ENCODE data around the gene DECR2. TPM values are rescaled to one million over a fixed set of nuclear protein-coding genes. Genes with fewer than 3 reads are reported as not detected.

The DECR2 gene
- total and polyA plus RNA-seq, 7 donors, result 15.0 to 39.1 (median 21.6) TPM

- no peaks in the 10 kb centered on the region for H3K27me3 ChIP-seq
- H3K4me1 ChIP-seq, result peaks cover 0 to 51% (median 40%) of the 10 kb centered on the region in 4 donors
- peak overlapping the region; percentile 91 to 96 (median 93) for H3K27ac ChIP-seq
- WGBS, 2 donors, result 69 to 74% methylated on average over 10 of the region's 10 CpGs
- no peak for TF ChIP-seq CTCF (IDR thresholded peaks at IDR 0.05)
- no peak for TF ChIP-seq EP300 (IDR thresholded peaks at IDR 0.05)
- TF ChIP-seq POLR2A (IDR thresholded peaks at IDR 0.05), result no peak
- no peak for TF ChIP-seq POLR2AphosphoS5 (IDR thresholded peaks at IDR 0.05)
- intact Hi-C loops (cut with DNase I), result loop anchor here (2.0 kb wide), 2 partner anchors 17 to 47 kb away; partner anchors contain the start of gene AXIN1
- H3K9me3 ChIP-seq, result no peaks in the 10 kb centered on the region
- peaks cover 0 to 10% (median 0%) of the 10 kb centered on the region in 4 donors for H3K36me3 ChIP-seq
- H3K4me3 ChIP-seq, result peak overlapping the region in 1 of 4 donors; percentile 90
- DNase-seq, result no peak
Observed at GRCh38 chr16:400061-400591, 1.6 kb upstream of the DECR2 start.

GRCh38 chr16:404971-405486 is 3.3 kb downstream of the DECR2 start:
- Histone ChIP-seq H3K4me3 (no peak overlapping the region), H3K9me3 (no peaks in the 10 kb centered on the region), H3K27ac (no peak overlapping the region), H3K36me3 (peaks cover 0 to 18% (median 0%) of the 10 kb centered on the region in 4 donors), H3K4me1 (peaks cover 0 to 22% (median 19%) of the 10 kb centered on the region in 4 donors), H3K27me3 (no peaks in the 10 kb centered on the region)
- 92 to 93% methylated on average over 12 of the region's 12 CpGs for WGBS, 2 donors
- no peak for DNase-seq
- intact Hi-C loops (cut with DNase I), result no loop called here
- TF ChIP-seq CTCF (IDR thresholded peaks at IDR 0.05) (no peak), POLR2AphosphoS5 (IDR thresholded peaks at IDR 0.05) (no peak), POLR2A (IDR thresholded peaks at IDR 0.05) (no peak), EP300 (IDR thresholded peaks at IDR 0.05) (no peak)

- no peak overlapping the region for H3K27ac ChIP-seq
- WGBS, 2 donors, result 87 to 88% methylated on average over 27 of the region's 27 CpGs
- intact Hi-C loops (cut with DNase I), result no loop called here
- DNase-seq, result no peak
- peaks cover 0 to 14% (median 11%) of the 10 kb centered on the region in 4 donors for H3K4me1 ChIP-seq
- TF ChIP-seq POLR2A (IDR thresholded peaks at IDR 0.05) (no peak), CTCF (IDR thresholded peaks at IDR 0.05) (no peak), POLR2AphosphoS5 (IDR thresholded peaks at IDR 0.05) (no peak), EP300 (IDR thresholded peaks at IDR 0.05) (no peak)
- no peaks in the 10 kb centered on the region for H3K9me3 ChIP-seq
- no peaks in the 10 kb centered on the region for H3K27me3 ChIP-seq
- peaks cover 0 to 24% (median 0%) of the 10 kb centered on the region in 4 donors for H3K36me3 ChIP-seq
- no peak overlapping the region for H3K4me3 ChIP-seq
Observed at GRCh38 chr16:405548-406506, 4.1 kb downstream of the DECR2 start.

GRCh38 chr16:407253-407652 is 5.6 kb downstream of the DECR2 start:
- no peaks in the 10 kb centered on the region for H3K27me3 ChIP-seq
- intact Hi-C loops (cut with DNase I), result no loop called here
- H3K9me3 ChIP-seq, result no peaks in the 10 kb centered on the region
- H3K4me1 ChIP-seq, result peaks cover 0 to 6% (median 5%) of the 10 kb centered on the region in 4 donors
- peaks cover 0 to 38% (median 4%) of the 10 kb centered on the region in 4 donors for H3K36me3 ChIP-seq
- H3K4me3 ChIP-seq, result no peak overlapping the region
- TF ChIP-seq CTCF (IDR thresholded peaks at IDR 0.05) (no peak), POLR2A (IDR thresholded peaks at IDR 0.05) (no peak), POLR2AphosphoS5 (IDR thresholded peaks at IDR 0.05) (no peak)
- no peak for DNase-seq
- 91% methylated on average over 16 of the region's 16 CpGs for WGBS, 2 donors
- no peak overlapping the region for H3K27ac ChIP-seq

Measured in sigmoid colon (tissue), 7 donors.